LNCAP (cell line): Measurements from ENCODE around the gene AZI2.
A peak's percentile ranks its signal among the peaks of the same experiment; 100 is the strongest.

ENCODE experiments used
- TF ChIP-seq, protein P1 (sequence below): fragments of 450-650 bp; IDR thresholded peaks from 2 replicates; pipeline ENCODE4 v1.5.1; 2017; ENCODE audit warnings: mild to moderate bottlenecking

The AZI2 gene

DNA sequence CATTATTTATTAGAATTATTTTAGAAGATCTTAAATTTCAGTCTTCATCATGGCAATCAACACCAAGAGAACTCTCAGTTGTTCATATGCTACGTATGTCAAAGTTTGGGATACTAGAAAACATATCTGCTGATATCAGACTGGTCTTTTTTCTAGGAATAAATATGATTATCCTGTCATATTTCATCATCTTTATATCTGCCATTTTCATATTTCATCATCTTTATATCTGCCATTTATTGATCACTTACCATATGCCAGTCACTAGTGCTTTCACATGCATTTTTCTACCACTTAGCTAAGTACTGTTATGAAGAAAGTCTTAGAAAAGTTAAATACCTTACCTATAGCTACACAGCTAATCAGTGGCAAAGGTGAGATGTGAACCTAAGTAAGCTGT lies 2.9 kb downstream of the AZI2 start:
- TF ChIP-seq, protein P1, sequence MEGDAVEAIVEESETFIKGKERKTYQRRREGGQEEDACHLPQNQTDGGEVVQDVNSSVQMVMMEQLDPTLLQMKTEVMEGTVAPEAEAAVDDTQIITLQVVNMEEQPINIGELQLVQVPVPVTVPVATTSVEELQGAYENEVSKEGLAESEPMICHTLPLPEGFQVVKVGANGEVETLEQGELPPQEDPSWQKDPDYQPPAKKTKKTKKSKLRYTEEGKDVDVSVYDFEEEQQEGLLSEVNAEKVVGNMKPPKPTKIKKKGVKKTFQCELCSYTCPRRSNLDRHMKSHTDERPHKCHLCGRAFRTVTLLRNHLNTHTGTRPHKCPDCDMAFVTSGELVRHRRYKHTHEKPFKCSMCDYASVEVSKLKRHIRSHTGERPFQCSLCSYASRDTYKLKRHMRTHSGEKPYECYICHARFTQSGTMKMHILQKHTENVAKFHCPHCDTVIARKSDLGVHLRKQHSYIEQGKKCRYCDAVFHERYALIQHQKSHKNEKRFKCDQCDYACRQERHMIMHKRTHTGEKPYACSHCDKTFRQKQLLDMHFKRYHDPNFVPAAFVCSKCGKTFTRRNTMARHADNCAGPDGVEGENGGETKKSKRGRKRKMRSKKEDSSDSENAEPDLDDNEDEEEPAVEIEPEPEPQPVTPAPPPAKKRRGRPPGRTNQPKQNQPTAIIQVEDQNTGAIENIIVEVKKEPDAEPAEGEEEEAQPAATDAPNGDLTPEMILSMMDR: no peak

DNA sequence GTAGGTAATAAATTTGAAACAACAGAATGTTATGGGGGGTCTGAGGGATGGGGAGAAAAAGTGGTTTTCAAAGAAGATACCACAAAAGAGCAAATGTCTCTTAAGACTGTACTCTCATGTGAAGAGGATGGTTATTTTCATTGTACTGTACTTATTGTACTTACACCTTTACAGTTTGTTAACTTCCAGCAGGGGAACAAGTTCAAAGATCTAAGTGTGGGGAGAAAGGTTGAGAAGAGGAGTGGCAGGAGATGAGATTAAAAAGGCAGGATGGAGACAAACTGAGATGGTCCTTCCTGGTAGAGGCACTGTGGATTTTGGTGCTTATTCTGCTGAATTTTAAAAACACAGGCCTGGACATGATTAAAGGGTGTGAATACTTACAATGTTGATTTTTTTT lies 5.5 kb downstream of the AZI2 start:
- TF ChIP-seq, protein P1: no peak

DNA sequence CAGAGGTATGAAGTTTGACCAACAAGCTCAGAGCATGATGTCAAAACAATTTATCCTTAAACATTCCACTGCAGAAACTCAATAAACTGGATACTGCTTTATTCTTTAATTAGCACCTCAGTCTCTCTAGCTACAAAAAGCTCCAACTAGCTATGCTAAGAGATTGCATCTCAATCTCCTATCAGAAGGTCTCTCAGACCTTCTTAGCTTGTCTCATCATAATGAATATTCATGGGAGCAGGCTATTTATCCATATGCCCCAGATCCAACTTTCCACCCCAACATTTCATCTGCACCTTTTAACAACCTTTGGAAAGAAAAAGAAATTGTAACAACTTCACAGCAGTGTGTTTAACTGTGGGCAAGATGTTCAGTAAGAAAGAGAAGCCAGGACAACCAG lies 11.4 kb downstream of the AZI2 start:
- TF ChIP-seq, protein P1: no peak

DNA sequence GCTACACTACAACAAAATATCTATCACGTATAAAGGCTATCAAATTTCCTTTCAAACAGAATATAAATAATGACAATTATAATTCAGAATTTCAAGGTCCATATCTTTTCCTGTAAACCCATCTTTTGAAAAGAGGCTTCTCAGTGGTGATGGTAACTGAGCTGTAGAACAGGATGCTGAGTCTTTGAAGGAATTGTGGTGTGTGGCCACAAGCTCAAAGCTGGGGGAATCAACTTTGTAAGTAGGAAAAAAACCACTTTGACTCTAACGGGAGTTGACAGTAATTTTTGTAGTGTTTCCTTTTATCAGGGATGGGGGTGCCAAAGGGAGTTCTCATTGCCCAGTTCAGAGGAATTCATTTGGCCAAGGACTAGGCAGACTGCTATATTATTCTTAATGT lies 13.4 kb downstream of the AZI2 start:
- TF ChIP-seq, protein P1: no peak

DNA sequence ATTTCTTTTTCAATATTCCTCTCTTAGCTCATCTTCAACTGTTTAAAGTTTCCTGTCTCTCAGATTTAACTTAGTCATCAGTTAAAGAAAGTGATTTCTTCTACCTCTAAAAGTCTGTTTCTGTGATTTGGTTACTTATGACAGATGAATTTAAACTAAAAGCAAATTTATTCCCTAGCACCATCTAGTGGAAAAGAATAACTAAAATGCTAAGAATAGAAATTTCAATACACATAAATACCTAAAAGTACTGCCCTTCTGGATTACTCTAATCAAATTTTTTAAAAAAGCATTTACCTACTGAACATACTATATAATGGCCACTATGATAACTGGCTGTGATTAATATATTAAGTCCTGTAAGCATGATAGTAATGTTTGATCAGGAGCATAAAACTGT lies 14.1 kb downstream of the AZI2 start:
- TF ChIP-seq, protein P1: peak; percentile 40; the same call in 1 of the 2 replicates

DNA sequence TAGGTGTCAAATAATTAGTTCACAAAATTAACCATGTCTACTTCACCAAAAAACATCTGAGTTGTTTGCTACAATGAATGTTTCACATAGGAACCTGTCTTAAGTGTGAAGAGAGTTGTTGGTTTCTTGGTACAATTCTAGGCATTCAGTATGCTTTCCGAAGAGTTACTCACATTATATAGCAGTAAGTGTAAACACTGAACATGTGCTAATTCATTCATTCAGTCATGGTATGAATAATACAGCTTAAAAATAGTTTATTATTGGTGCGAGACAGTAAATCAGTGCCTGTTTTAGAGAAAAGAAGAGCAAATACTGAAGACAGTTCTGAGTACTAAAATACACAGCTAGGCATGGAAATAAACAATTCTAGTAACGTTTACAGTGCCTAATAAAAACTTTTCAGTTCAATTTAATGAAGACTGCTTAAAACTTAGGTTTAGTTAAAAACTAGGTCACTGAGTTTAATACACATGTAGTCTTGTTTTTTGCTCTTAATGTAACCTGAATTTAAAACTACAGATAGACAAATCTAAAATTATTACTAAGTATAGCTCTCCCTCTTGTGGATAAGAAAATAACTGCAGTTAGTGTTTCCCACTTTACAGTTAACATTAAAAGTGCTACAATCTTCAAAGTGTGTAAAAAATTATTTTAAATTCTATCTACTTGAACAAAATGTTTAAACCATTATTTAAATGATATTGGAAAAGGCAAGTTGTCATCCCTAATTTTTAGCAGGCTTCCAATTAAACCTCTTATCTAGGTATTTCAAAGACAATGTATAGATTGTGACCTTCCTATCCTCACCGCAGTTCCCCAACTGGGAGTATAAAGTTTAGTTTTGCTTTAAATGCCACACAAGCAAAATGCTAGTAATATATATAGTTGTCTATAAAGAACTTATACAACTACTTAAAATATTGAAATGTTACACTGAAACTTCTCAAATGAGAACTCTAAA lies 20.2 kb downstream of the AZI2 start:
- TF ChIP-seq, protein P1: peak; percentile 72

DNA sequence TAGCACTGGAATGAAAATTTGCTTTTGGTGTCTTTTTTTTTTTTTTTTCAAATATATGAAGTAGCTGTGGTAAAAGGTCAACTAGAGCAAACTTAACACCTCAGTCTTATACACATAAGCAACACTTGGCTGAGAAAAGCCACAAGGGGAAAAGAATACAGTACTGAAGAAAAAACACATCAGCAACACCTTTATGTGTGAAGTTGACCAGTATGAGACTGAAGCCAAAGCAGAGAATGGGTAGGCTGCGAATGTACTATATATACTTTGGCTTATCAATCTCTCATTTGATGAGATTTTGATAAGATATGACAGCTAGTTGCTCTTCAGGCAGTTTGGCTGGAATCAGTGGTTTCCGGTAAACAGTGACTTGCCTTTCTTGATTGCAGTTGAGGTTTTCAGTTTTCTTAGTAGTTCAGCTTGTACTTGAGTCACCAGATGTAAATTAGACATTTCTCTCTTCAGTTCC lies 22.1 kb downstream of the AZI2 start:
- TF ChIP-seq, protein P1: no peak
